T-helper 2 cell (primary cell): Measurements from ENCODE around the gene BRPF1.
A peak's percentile ranks its signal among the peaks of the same experiment; 100 is the strongest.

ENCODE experiments used
- DNase-seq, 5 experiments: peaks; one replicate each; pipeline versions ENCODE4 v3.0.0 to v3.0.0-alpha.2; 2012 to 2022

Gene BRPF1

GRCh38 chr3:9792405-9793160 lies 61.0 kb downstream of the BRPF1 start, which contains the start of the genes ARPC4 and TADA3:
TSS of gene ARPC4 (plus strand) at chr3:9793082. CDS start at chr3:9793122, 40 bp downstream.
TSS of gene TADA3 (minus strand) at chr3:9792473. CDS start at chr3:9791466, 1,007 bp downstream.
- peak; percentile 80 to 97 (median 87) for DNase-seq

GRCh38 chr3:9793161-9793781 lies 61.7 kb downstream of the BRPF1 start:
- peak in 2 of 5 experiments; percentile 13 to 50 for DNase-seq

GRCh38 chr3:9794400-9794799 lies 62.9 kb downstream of the BRPF1 start:
- no peak for DNase-seq

- no peak for DNase-seq
Measured at GRCh38 chr3:9795207-9795606, 63.7 kb downstream of the BRPF1 start.

- DNase-seq = no peak
Measured at GRCh38 chr3:9797196-9797945, 65.8 kb downstream of the BRPF1 start.
